Right lobe of liver (tissue), 4 donors: Measurements from ENCODE around the gene AMELX.

Experiments
- CTCF ChIP-seq, 4 donors: fragments of 200-600 bp in 3 of 4; fragments of 450-650 bp in 1 of 4; IDR thresholded peaks; one replicate each; pipeline versions ENCODE4 v1.5.1 to v1.8.0; 2016 to 2022; ENCODE audit warnings: antibody characterized with exemption in 4 of 4, mild to moderate bottlenecking in 2 of 4
- POLR2A ChIP-seq: fragments of 450-650 bp; IDR thresholded peaks from one replicate; pipeline ENCODE4 v1.6.1; 2017; ENCODE audit warnings: antibody characterized with exemption, mild to moderate bottlenecking
- donor health status: DM: no; HTN: no; CAD: no.
- donor health status: DM: no; HTN: no; CAD: no.
- donor health status: DM: no; HTN: yes; CAD: no.

DNA sequence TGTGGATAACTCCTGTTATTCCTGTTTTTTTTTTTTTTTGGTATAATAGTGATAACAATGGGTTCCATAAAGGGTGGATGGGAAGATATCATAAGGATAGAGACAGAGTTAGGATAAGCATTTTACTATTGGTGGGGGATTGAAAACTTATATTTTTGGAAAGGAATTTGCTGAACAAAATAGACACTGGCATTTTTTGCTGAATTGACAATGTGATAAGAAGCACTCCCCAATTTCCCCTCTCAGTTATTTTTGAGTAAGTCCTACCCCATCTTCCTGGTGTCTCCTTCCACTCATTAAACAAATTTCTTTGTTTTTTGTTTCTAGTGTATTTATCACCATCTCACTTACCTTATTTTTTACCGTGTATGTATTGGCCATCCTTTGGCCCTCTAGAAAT is 55.8 kb downstream of the AMELX start:
- TF ChIP-seq CTCF (IDR thresholded peaks at IDR 0.05) (no peak), POLR2A (no peak)
